Endothelial cell (in vitro differentiated cells): ENCODE measurements around the gene SCAMP2. TPM values are rescaled to one million over a fixed set of nuclear protein-coding genes. Genes with fewer than 3 reads are reported as not detected.

Experiments used
- DNase-seq: peaks from one replicate; pipeline ENCODE4 v3.0.0; 2021; ENCODE audit warnings: low spot score
- H3K27ac Mint-ChIP-seq: one replicate; pipeline ENCODE4 v1.8.0; 2021; ENCODE audit warnings: mixed read lengths, inconsistent platforms; ENCODE audit not compliant: unreplicated experiment
- H3K27me3 Mint-ChIP-seq: one replicate; pipeline ENCODE4 v1.8.0; 2021; ENCODE audit warnings: mild to moderate bottlenecking, moderate library complexity, mixed read lengths, inconsistent platforms; ENCODE audit not compliant: unreplicated experiment
- H3K36me3 Mint-ChIP-seq: one replicate; pipeline ENCODE4 v1.8.0; 2021; ENCODE audit warnings: mild to moderate bottlenecking, low read depth, mixed read lengths, inconsistent platforms; ENCODE audit not compliant: unreplicated experiment
- H3K4me1 Mint-ChIP-seq: one replicate; pipeline ENCODE4 v1.8.0; 2021; ENCODE audit warnings: mild to moderate bottlenecking, mixed read lengths, inconsistent platforms; ENCODE audit not compliant: unreplicated experiment
- H3K4me3 Mint-ChIP-seq: one replicate; pipeline ENCODE4 v1.8.0; 2021; ENCODE audit warnings: mild to moderate bottlenecking, mixed read lengths, inconsistent platforms; ENCODE audit not compliant: unreplicated experiment
- H3K9me3 Mint-ChIP-seq: one replicate; pipeline ENCODE4 v1.8.0; 2021; ENCODE audit warnings: mixed read lengths, inconsistent platforms; ENCODE audit not compliant: unreplicated experiment
- total RNA-seq: library from RNA; stranded (reverse); fragmentation: NEBNext Ultra II Directional; extraction: Animal tissue kit (Norgen Biotek cat#: 25700); gene quantifications from one replicate; pipeline ENCODE4 v1.2.1, GENCODE V29; 2021; ENCODE audit not compliant: unreplicated experiment
- TF ChIP-seq, protein P1 (sequence below): fragments of 200-600 bp; sonication (generic); IDR thresholded peaks from one replicate; pipeline ENCODE4 v1.5.0; 2021; ENCODE audit warnings: antibody characterized with exemption; ENCODE audit not compliant: unreplicated experiment

SCAMP2 gene
- total RNA-seq, 1 donor from 2014 or later: 56.1 TPM

DNA sequence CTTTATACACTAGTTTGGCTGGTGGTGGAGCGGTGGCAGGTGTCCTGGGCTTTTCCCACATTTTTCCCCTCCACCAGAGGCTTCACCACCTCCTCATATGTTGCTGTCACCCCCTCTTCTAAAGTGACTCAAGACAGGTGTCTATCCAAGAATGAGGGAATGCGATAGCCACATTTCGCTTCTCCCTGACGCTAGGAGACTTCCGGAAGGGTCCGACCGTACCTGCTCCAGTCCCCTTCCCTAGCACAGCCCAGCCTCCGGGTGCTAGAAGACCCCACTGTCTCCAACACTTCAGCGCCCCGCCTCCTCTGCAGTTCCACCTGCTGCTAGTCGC, 496 bp downstream of the SCAMP2 start:
- peaks cover 7% of the 10 kb centered on the region for H3K36me3 Mint-ChIP-seq
- peaks cover 11% of the 10 kb centered on the region for H3K27me3 Mint-ChIP-seq
- H3K4me3 Mint-ChIP-seq: peak overlapping the region; percentile 95
- peak overlapping the region; percentile 88 for H3K27ac Mint-ChIP-seq
- TF ChIP-seq, protein P1, sequence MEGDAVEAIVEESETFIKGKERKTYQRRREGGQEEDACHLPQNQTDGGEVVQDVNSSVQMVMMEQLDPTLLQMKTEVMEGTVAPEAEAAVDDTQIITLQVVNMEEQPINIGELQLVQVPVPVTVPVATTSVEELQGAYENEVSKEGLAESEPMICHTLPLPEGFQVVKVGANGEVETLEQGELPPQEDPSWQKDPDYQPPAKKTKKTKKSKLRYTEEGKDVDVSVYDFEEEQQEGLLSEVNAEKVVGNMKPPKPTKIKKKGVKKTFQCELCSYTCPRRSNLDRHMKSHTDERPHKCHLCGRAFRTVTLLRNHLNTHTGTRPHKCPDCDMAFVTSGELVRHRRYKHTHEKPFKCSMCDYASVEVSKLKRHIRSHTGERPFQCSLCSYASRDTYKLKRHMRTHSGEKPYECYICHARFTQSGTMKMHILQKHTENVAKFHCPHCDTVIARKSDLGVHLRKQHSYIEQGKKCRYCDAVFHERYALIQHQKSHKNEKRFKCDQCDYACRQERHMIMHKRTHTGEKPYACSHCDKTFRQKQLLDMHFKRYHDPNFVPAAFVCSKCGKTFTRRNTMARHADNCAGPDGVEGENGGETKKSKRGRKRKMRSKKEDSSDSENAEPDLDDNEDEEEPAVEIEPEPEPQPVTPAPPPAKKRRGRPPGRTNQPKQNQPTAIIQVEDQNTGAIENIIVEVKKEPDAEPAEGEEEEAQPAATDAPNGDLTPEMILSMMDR: no peak
- H3K4me1 Mint-ChIP-seq: peaks cover 32% of the 10 kb centered on the region
- no peaks in the 10 kb centered on the region for H3K9me3 Mint-ChIP-seq
- DNase-seq: no peak

- peak overlapping the region; percentile 61 for H3K27ac Mint-ChIP-seq
- H3K36me3 Mint-ChIP-seq: peaks cover 20% of the 10 kb centered on the region
- peaks cover 10% of the 10 kb centered on the region for H3K27me3 Mint-ChIP-seq
- H3K4me3 Mint-ChIP-seq: peak overlapping the region; percentile 62
- H3K4me1 Mint-ChIP-seq: peaks cover 46% of the 10 kb centered on the region
- TF ChIP-seq, protein P1: no peak
- peaks cover 5% of the 10 kb centered on the region for H3K9me3 Mint-ChIP-seq
- DNase-seq: no peak
Measured at GRCh38 chr15:74870436-74871215, 2.5 kb downstream of the SCAMP2 start.

DNA sequence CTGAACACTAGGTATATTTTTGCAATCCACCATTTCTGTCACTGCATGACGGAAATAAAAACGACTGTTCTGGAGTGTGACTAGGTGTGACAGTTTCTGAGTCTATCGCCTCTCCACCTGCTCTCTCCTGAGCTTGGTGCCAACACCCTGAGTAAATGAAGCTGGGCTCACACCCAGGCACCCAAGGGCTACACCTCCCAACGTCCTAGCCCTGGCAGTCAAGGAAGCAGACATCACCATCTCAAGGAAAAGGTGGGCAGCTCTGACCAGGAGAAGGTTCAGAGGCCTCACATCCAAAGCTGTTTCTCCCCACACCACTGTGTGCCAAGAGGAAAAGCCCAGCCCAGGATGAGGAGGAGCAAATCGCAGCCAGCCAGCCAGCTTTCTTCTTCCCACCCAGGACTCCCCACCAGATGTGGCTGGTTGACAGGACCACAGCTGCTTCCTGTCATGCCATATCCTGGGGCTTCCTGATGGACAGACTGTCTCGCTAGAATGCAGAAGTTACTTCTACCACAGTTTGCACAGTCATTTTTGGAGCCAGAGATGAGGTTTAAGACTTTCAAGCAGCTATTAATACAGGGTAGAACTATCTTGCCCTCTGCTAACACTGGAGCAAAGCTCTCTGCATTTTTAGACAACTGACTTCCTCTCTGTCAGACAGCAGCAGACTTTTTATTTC, 3.3 kb downstream of the SCAMP2 start:
- H3K9me3 Mint-ChIP-seq: peaks cover 5% of the 10 kb centered on the region
- peak overlapping the region; percentile 54 for H3K27ac Mint-ChIP-seq
- DNase-seq: peak; percentile 53
- TF ChIP-seq, protein P1: no peak
- peaks cover 10% of the 10 kb centered on the region for H3K27me3 Mint-ChIP-seq
- H3K4me3 Mint-ChIP-seq: peak overlapping the region; percentile 62
- peaks cover 50% of the 10 kb centered on the region for H3K4me1 Mint-ChIP-seq
- H3K36me3 Mint-ChIP-seq: peaks cover 21% of the 10 kb centered on the region

GRCh38 chr15:74869372-74869725, 3.8 kb downstream of the SCAMP2 start:
- TF ChIP-seq, protein P1: no peak
- Mint-ChIP-seq H3K4me3 (no peak overlapping the region), H3K27ac (peak overlapping the region; percentile 42), H3K27me3 (peaks cover 10% of the 10 kb centered on the region), H3K9me3 (peaks cover 5% of the 10 kb centered on the region), H3K4me1 (peaks cover 52% of the 10 kb centered on the region), H3K36me3 (peaks cover 24% of the 10 kb centered on the region)
- DNase-seq: no peak

DNA sequence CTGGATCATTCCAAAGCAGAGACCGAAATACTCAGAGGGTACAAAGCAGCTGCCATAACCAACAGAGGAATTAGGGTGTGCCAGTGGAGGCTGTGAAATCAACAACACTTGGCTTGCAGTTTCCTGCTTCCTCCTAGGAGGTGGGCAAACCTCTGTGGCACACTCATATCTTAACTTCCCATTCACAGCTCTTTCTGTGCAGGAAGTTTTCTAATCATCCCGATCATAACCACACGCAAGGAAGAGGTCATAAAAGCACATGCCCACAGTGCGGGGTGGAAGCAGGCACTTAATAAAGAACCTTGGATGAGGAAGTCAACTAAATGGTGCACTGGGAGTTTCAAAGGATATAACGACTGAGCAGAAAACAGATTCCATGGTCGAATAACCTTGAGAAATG, 5.1 kb downstream of the SCAMP2 start:
- TF ChIP-seq, protein P1: no peak
- peaks cover 30% of the 10 kb centered on the region for H3K36me3 Mint-ChIP-seq
- peaks cover 11% of the 10 kb centered on the region for H3K27me3 Mint-ChIP-seq
- no peak for DNase-seq
- peaks cover 5% of the 10 kb centered on the region for H3K9me3 Mint-ChIP-seq
- peaks cover 58% of the 10 kb centered on the region for H3K4me1 Mint-ChIP-seq
- H3K4me3 Mint-ChIP-seq: peak overlapping the region; percentile 29
- H3K27ac Mint-ChIP-seq: no peak overlapping the region
